HEK293 (cell line): Measurements from ENCODE around the gene DOP1B.

Source experiments
- CTCF ChIA-PET: fragments of 350-600 bp; formaldehyde crosslinking; extraction: SDS; loops from one replicate; lab custom pipeline; 2021; ENCODE audit warnings: antibody characterized with exemption; lab: Yijun Ruan, JAX
- POLR2A ChIA-PET: fragments of 300-600 bp; formaldehyde crosslinking; extraction: SDS; loops from one replicate; lab custom pipeline; 2020; ENCODE audit warnings: antibody characterized with exemption, inconsistent platforms; lab: Yijun Ruan, JAX
- H3K27ac ChIP-seq: fragments of 200-500 bp; sonication (Bioruptor generic); 2 replicates; pipeline ENCODE4 v1.5.1; 2014; ENCODE audit warnings: low read depth, low read length, control low read depth, inconsistent platforms; ENCODE audit errors: extremely low read depth
- H3K36me3 ChIP-seq, 2 experiments: fragments of 200-500 bp in 1 of 2; sonication (Bioruptor generic) in 1 of 2; 1 replicate in 1 of 2; 2 replicates in 1 of 2; pipeline ENCODE4 v1.5.1; 2014 to 2017; ENCODE audit warnings: inconsistent platforms in 2 of 2, low read length in 2 of 2; ENCODE audit not compliant: control insufficient read depth in 2 of 2, insufficient read depth in 1 of 2
- H3K4me1 ChIP-seq: fragments of 200-500 bp; sonication (Bioruptor generic); 2 replicates; pipeline ENCODE4 v1.5.1; 2014; ENCODE audit warnings: mild to moderate bottlenecking, low read length, inconsistent platforms; ENCODE audit not compliant: control insufficient read depth, insufficient read depth
- H3K4me3 ChIP-seq: 2 replicates; pipeline ENCODE4 v1.5.1; 2011; ENCODE audit warnings: low read depth, mild to moderate bottlenecking, control low read depth, low read length, moderate library complexity
- H3K9me3 ChIP-seq: fragments of 200-500 bp; sonication (Bioruptor generic); 2 replicates; pipeline ENCODE4 v1.5.1; 2014; ENCODE audit warnings: low read depth, low read length, inconsistent platforms; ENCODE audit not compliant: control insufficient read depth, insufficient read depth
- GLIS1 ChIP-seq: fragments of 450-650 bp; formaldehyde crosslinking; IDR thresholded peaks from 2 replicates; pipeline ENCODE4 v1.5.1; 2016; ENCODE audit warnings: missing biosample characterization, missing genetic modification characterization
- GLIS2 ChIP-seq: fragments of 450-650 bp; formaldehyde crosslinking; IDR thresholded peaks from 2 replicates; pipeline ENCODE4 v1.5.1; 2016; ENCODE audit warnings: missing biosample characterization, missing genetic modification characterization
- KLF10 ChIP-seq: fragments of 450-650 bp; IDR thresholded peaks from 2 replicates; pipeline ENCODE4 v1.5.1; 2018; ENCODE audit warnings: missing biosample characterization, mild to moderate bottlenecking, missing genetic modification characterization
- KLF7 ChIP-seq: fragments of 450-650 bp; formaldehyde crosslinking; IDR thresholded peaks from 2 replicates; pipeline ENCODE4 v1.5.1; 2016; ENCODE audit warnings: missing biosample characterization, missing genetic modification characterization, borderline replicate concordance
- PRDM1 ChIP-seq: fragments of 450-650 bp; formaldehyde crosslinking; IDR thresholded peaks from 2 replicates; pipeline ENCODE4; 2016; ENCODE audit warnings: missing biosample characterization, missing genetic modification characterization
- TCF7L2 ChIP-seq: IDR thresholded peaks from 2 replicates; pipeline ENCODE4 v1.6.1; 2011; ENCODE audit warnings: low read depth, mild to moderate bottlenecking, inconsistent platforms, low read length, moderate library complexity, borderline replicate concordance
- TRIM28 ChIP-seq: IDR thresholded peaks from 2 replicates; pipeline ENCODE4 v1.6.1; 2011; ENCODE audit warnings: low read length, control low read depth, borderline replicate concordance
- WT1 ChIP-seq: fragments of 450-650 bp; formaldehyde crosslinking; IDR thresholded peaks from 2 replicates; pipeline ENCODE4 v1.5.1; 2016; ENCODE audit warnings: missing biosample characterization, missing genetic modification characterization
- YY2 ChIP-seq: fragments of 450-650 bp; formaldehyde crosslinking; IDR thresholded peaks from 2 replicates; pipeline ENCODE4 v1.5.1; 2016; ENCODE audit warnings: missing biosample characterization, missing genetic modification characterization
- ZBTB1 ChIP-seq: fragments of 450-650 bp; formaldehyde crosslinking; IDR thresholded peaks from 2 replicates; pipeline ENCODE4 v1.5.1; 2016; ENCODE audit warnings: missing biosample characterization, missing genetic modification characterization
- ZBTB10 ChIP-seq: fragments of 450-650 bp; formaldehyde crosslinking; IDR thresholded peaks from 2 replicates; pipeline ENCODE4 v1.5.1; 2016; ENCODE audit warnings: missing biosample characterization, missing genetic modification characterization
- ZEB2 ChIP-seq: fragments of 450-650 bp; formaldehyde crosslinking; IDR thresholded peaks from 2 replicates; pipeline ENCODE4 v1.5.1; 2016; ENCODE audit warnings: missing biosample characterization, missing genetic modification characterization
- ZFHX2 ChIP-seq: fragments of 450-650 bp; formaldehyde crosslinking; conservative IDR thresholded peaks from 2 replicates; pipeline ENCODE4 v1.5.1; 2016; ENCODE audit warnings: missing biosample characterization, missing genetic modification characterization
- ZIC2 ChIP-seq: fragments of 450-650 bp; formaldehyde crosslinking; IDR thresholded peaks from 2 replicates; pipeline ENCODE4 v1.5.1; 2016; ENCODE audit warnings: missing biosample characterization, missing genetic modification characterization
- ZNF121 ChIP-seq: fragments of 450-650 bp; formaldehyde crosslinking; IDR thresholded peaks from 2 replicates; pipeline ENCODE4 v1.5.1; 2016; ENCODE audit warnings: missing biosample characterization, missing genetic modification characterization
- ZNF174 ChIP-seq: fragments of 450-650 bp; formaldehyde crosslinking; IDR thresholded peaks from 2 replicates; pipeline ENCODE4 v1.5.0; 2017; ENCODE audit warnings: missing biosample characterization, mild to moderate bottlenecking, missing genetic modification characterization
- ZNF202 ChIP-seq: fragments of 450-650 bp; formaldehyde crosslinking; IDR thresholded peaks from 2 replicates; pipeline ENCODE4 v1.5.1; 2016; ENCODE audit warnings: missing biosample characterization, missing genetic modification characterization, borderline replicate concordance
- ZNF324 ChIP-seq: fragments of 450-650 bp; formaldehyde crosslinking; IDR thresholded peaks from 2 replicates; pipeline ENCODE4 v1.5.1; 2016; ENCODE audit warnings: missing biosample characterization, missing genetic modification characterization
- ZNF423 ChIP-seq: fragments of 450-650 bp; formaldehyde crosslinking; IDR thresholded peaks from 2 replicates; pipeline ENCODE4 v1.5.1; 2016; ENCODE audit warnings: missing biosample characterization, missing genetic modification characterization
- ZNF433 ChIP-seq: fragments of 450-650 bp; formaldehyde crosslinking; IDR thresholded peaks from 2 replicates; pipeline ENCODE4 v1.5.1; 2016; ENCODE audit warnings: missing biosample characterization, missing genetic modification characterization, low read depth
- ZNF488 ChIP-seq: fragments of 450-650 bp; formaldehyde crosslinking; IDR thresholded peaks from 2 replicates; pipeline ENCODE4 v1.5.1; 2016; ENCODE audit warnings: missing biosample characterization, missing genetic modification characterization
- ZNF571 ChIP-seq: fragments of 450-650 bp; formaldehyde crosslinking; IDR thresholded peaks from 2 replicates; pipeline ENCODE4 v1.5.0; 2017; ENCODE audit warnings: missing biosample characterization, missing genetic modification characterization
- ZNF596 ChIP-seq: fragments of 450-650 bp; IDR thresholded peaks from 2 replicates; pipeline ENCODE4 v1.5.0; 2018; ENCODE audit warnings: missing biosample characterization, mild to moderate bottlenecking, missing genetic modification characterization, moderate library complexity
- ZNF660 ChIP-seq: fragments of 450-650 bp; IDR thresholded peaks from 2 replicates; pipeline ENCODE4 v1.5.1; 2018; ENCODE audit warnings: missing biosample characterization, mild to moderate bottlenecking, missing genetic modification characterization
- ZNF677 ChIP-seq: fragments of 450-650 bp; IDR thresholded peaks from 2 replicates; pipeline ENCODE4 v1.5.0; 2018; ENCODE audit warnings: missing biosample characterization, mild to moderate bottlenecking, missing genetic modification characterization, moderate library complexity
- ZNF76 ChIP-seq: fragments of 450-650 bp; formaldehyde crosslinking; IDR thresholded peaks from 2 replicates; pipeline ENCODE4; 2016; ENCODE audit warnings: low read depth, missing biosample characterization, missing genetic modification characterization, borderline replicate concordance
- ZNF776 ChIP-seq: fragments of 450-650 bp; formaldehyde crosslinking; IDR thresholded peaks from 2 replicates; pipeline ENCODE4 v1.5.0; 2017; ENCODE audit warnings: missing biosample characterization, missing genetic modification characterization, borderline replicate concordance
- ZNF837 ChIP-seq: fragments of 450-650 bp; formaldehyde crosslinking; IDR thresholded peaks from 2 replicates; pipeline ENCODE4 v1.5.1; 2016; ENCODE audit warnings: missing biosample characterization, missing genetic modification characterization
- ZNF843 ChIP-seq: fragments of 450-650 bp; formaldehyde crosslinking; IDR thresholded peaks from 2 replicates; pipeline ENCODE4 v1.5.1; 2016; ENCODE audit warnings: missing biosample characterization, missing genetic modification characterization
- TF ChIP-seq, protein P1 (sequence below): fragments of 450-650 bp; formaldehyde crosslinking; IDR thresholded peaks from 2 replicates; pipeline ENCODE4 v1.5.1; 2016; ENCODE audit warnings: missing biosample characterization, missing genetic modification characterization, borderline replicate concordance

DOP1B gene

DNA sequence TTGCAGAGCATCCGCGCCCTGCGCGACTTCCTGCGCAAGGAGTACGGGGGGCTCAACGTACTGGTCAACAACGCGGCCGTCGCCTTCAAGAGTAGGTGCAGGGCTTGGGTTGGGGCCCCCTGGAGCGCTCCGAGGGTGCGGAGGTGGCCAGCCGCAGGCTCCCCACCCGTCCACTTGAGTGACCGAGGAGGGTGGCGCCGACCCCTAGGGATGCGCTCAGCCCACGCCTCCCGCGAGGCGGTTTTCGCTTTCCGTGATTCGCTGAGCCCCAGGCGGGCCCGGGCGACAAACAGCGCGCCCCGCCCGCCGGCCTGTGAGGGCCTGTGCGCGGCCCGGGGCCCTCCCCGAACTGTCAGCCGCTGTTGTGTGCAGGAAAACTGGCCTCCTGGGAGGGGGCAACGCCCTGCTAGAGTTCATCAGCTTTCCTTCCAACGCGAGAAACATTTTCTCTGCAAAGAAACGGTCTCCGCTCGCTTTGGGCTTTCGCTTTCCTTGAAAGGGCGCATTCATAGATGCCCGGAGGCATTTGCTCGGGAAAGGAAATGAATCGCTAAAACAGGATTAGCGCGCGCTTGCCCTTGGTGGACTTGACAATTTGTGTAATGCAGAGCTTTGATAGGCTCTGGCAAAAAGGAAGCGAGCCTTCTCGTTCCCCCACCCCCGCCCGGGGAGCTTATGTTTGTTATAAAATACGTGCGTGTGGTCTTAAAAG, 21.1 kb upstream of the DOP1B start:
- CTCF ChIA-PET = interaction anchor here (0.6 to 2.2 kb wide), 5 partner anchors 9 to 255 kb away, joined by 3 to 9 read pairs (median 3); no protein-coding TSS in a partner anchor
- Histone ChIP-seq H3K4me1 (peaks cover 6% of the 10 kb centered on the region), H3K4me3 (peak overlapping the region; percentile 54), H3K27ac (peak overlapping the region; percentile 71), H3K36me3 (peaks cover 3 to 5% of the 10 kb centered on the region in 2 experiments; a peak in 2 of 3 replicates), H3K9me3 (no peaks in the 10 kb centered on the region)
- POLR2A ChIA-PET = interaction anchor here (0.7 to 3.8 kb wide), 8 partner anchors 8 to 193 kb away, joined by 3 to 21 read pairs (median 6); partner anchors contain the start of genes CBR1 and MORC3
- TF ChIP-seq WT1 (tag by site-specific recombination) = peak; percentile 6; the same call in 1 of the 2 replicates
- peak; percentile 94 for TF ChIP-seq PRDM1 (tag by site-specific recombination)
- TF ChIP-seq TCF7L2 = no peak
- TF ChIP-seq TRIM28 = peak; percentile 58; the same call in 1 of the 2 replicates
- TF ChIP-seq ZNF776 (tag by site-specific recombination) = no peak
- 0 out of 2 replicates have a peak, but pooled peaks have one; percentile 74 for TF ChIP-seq ZEB2 (tag by site-specific recombination)
- TF ChIP-seq ZNF76 (tag by site-specific recombination) = peak; percentile 73
- peak; percentile 98 for TF ChIP-seq GLIS1
- no peak for TF ChIP-seq ZBTB1 (tag by site-specific recombination)
- no peak for TF ChIP-seq ZNF121
- peak; percentile 91 for TF ChIP-seq ZFHX2 (tag by site-specific recombination)
- peak; percentile 73; the same call in 1 of the 2 replicates for TF ChIP-seq ZNF660 (tag by site-specific recombination)
- TF ChIP-seq KLF7 (tag by site-specific recombination) = peak; percentile 93
- peak; percentile 73; the same call in 1 of the 2 replicates for TF ChIP-seq ZBTB10 (tag by site-specific recombination)
- peak; percentile 90 for TF ChIP-seq ZIC2 (tag by site-specific recombination)
- TF ChIP-seq ZNF837 (tag by site-specific recombination) = no peak; the same call in 1 of the 2 replicates
- TF ChIP-seq ZNF433 (tag by site-specific recombination) = no peak
- no peak for TF ChIP-seq ZNF488 (tag by site-specific recombination)
- TF ChIP-seq, protein P1, sequence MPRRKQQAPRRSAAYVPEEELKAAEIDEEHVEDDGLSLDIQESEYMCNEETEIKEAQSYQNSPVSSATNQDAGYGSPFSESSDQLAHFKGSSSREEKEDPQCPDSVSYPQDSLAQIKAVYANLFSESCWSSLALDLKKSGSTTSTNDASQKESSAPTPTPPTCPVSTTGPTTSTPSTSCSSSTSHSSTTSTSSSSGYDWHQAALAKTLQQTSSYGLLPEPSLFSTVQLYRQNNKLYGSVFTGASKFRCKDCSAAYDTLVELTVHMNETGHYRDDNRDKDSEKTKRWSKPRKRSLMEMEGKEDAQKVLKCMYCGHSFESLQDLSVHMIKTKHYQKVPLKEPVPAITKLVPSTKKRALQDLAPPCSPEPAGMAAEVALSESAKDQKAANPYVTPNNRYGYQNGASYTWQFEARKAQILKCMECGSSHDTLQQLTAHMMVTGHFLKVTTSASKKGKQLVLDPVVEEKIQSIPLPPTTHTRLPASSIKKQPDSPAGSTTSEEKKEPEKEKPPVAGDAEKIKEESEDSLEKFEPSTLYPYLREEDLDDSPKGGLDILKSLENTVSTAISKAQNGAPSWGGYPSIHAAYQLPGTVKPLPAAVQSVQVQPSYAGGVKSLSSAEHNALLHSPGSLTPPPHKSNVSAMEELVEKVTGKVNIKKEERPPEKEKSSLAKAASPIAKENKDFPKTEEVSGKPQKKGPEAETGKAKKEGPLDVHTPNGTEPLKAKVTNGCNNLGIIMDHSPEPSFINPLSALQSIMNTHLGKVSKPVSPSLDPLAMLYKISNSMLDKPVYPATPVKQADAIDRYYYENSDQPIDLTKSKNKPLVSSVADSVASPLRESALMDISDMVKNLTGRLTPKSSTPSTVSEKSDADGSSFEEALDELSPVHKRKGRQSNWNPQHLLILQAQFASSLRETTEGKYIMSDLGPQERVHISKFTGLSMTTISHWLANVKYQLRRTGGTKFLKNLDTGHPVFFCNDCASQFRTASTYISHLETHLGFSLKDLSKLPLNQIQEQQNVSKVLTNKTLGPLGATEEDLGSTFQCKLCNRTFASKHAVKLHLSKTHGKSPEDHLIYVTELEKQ (tag by site-specific recombination) = peak; percentile 10; the same call in 1 of the 2 replicates
- TF ChIP-seq ZNF174 (tag by site-specific recombination) = no peak
- no peak for TF ChIP-seq ZNF571 (tag by site-specific recombination)
- TF ChIP-seq KLF10 (tag by site-specific recombination) = peak; percentile 74
- 0 out of 2 replicates have a peak, but pooled peaks have one; percentile 26 for TF ChIP-seq ZNF596
- TF ChIP-seq YY2 = no peak
- TF ChIP-seq ZNF324 (tag by site-specific recombination) = no peak; the same call in 1 of the 2 replicates
- TF ChIP-seq ZNF677 (tag by site-specific recombination) = peak; percentile 48; the same call in 1 of the 2 replicates
- TF ChIP-seq ZNF423 (tag by site-specific recombination) = peak; percentile 99
- peak; percentile 99 for TF ChIP-seq GLIS2 (tag by site-specific recombination)
- no peak for TF ChIP-seq ZNF843 (tag by site-specific recombination)
- TF ChIP-seq ZNF202 (tag by site-specific recombination) = no peak
